ENCODE results near the gene RGMA. TPM values are rescaled to one million over a fixed set of nuclear protein-coding genes. Genes with fewer than 3 reads are reported as not detected.

Gene RGMA
- total RNA-seq, 1 experiment from 2014 or later, result 41.4 TPM

GRCh38 chr15:93105485-93105884 is 16.5 kb upstream of the RGMA start:
- no peak overlapping the region for H3K56ac ChIP-seq (ENCODE audit: insufficient read length, low read depth, low read length)
- no peak overlapping the region for H2AFZ ChIP-seq (ENCODE audit: low read length)
- no peak overlapping the region for H2BK12ac ChIP-seq (ENCODE audit: insufficient read length, low read depth, low read length)
- no peaks in the 10 kb centered on the region for H3K79me1 ChIP-seq (ENCODE audit: insufficient read depth, low read depth, low read length, poor library complexity, severe bottlenecking)
- Mint-ChIP-seq H3K36me3 (ENCODE audit: insufficient read depth in 1 of 3, low read depth in 3 of 3) (peaks cover 0 to 5% (median 2%) of the 10 kb centered on the region in 3 experiments; a peak in 1 of 7 replicates), H3K4me3 (peak overlapping the region in 1 of 2 experiments; percentile 30; a peak in 2 of 5 replicates), H3K27ac (peak overlapping the region in 1 of 3 experiments; percentile 52; a peak in 2 of 7 replicates), H3K4me1 (peaks cover 37 to 50% of the 10 kb centered on the region in 2 experiments), H3K9me3 (peaks cover 0 to 3% of the 10 kb centered on the region in 2 experiments; a peak in 3 of 5 replicates), H3K27me3 (ENCODE audit: low read depth) (peaks cover 67% of the 10 kb centered on the region)
- H3K4me2 ChIP-seq (ENCODE audit: insufficient read depth, insufficient read length, low read length), result no peak overlapping the region
- H3K14ac ChIP-seq (ENCODE audit: insufficient read depth, low read length), result no peak overlapping the region
- no peak overlapping the region for H3K4ac ChIP-seq (ENCODE audit: low read depth, low read length)
- no peak for TF ChIP-seq CTCF (conservative IDR thresholded peaks at IDR 0.05)
- no peak overlapping the region for H4K91ac ChIP-seq (ENCODE audit: insufficient read length, low read depth, low read length)
- WGBS (ENCODE audit: extremely low coverage, insufficient read length, low lambda C conversion rate), result no CpG with 5 or more reads among the region's 2 CpGs
- no peak overlapping the region for H3T11ph ChIP-seq (ENCODE audit: low read length)
- no peak overlapping the region for H2BK120ac ChIP-seq (ENCODE audit: low read depth, low read length, poor library complexity, severe bottlenecking)
- no peaks in the 10 kb centered on the region for H3K27me3 ChIP-seq (ENCODE audit: insufficient read depth, low read length)
- no peak overlapping the region for H2BK20ac ChIP-seq (ENCODE audit: low read depth, low read length, poor library complexity, severe bottlenecking)
- no peak overlapping the region for H3K27ac ChIP-seq (ENCODE audit: insufficient read length, low read depth, low read length)
- peaks cover 7% of the 10 kb centered on the region for H3K4me1 ChIP-seq (ENCODE audit: insufficient read depth, low read length)
- H3K18ac ChIP-seq (ENCODE audit: insufficient read length, low read depth, low read length), result no peak overlapping the region
- H4K8ac ChIP-seq (replicated peaks; ENCODE audit: insufficient read length, low read depth, low read length), result no peak overlapping the region
- H4K5ac ChIP-seq (ENCODE audit: insufficient read length, low read depth, low read length), result no peak overlapping the region
- H3K23me2 ChIP-seq (ENCODE audit: insufficient read length, low read depth, low read length, poor library complexity, severe bottlenecking), result no peaks in the 10 kb centered on the region
- no peak overlapping the region for H3K23ac ChIP-seq (ENCODE audit: insufficient read length, low read depth, low read length)
- H4K20me1 ChIP-seq (ENCODE audit: control insufficient read depth, insufficient read depth, insufficient read length), result no peaks in the 10 kb centered on the region
- no peak for DNase-seq
- no peak overlapping the region for H2BK5ac ChIP-seq (ENCODE audit: insufficient read length, low read length)
- no peaks in the 10 kb centered on the region for H3K79me2 ChIP-seq (ENCODE audit: insufficient read depth, low read length)
- no peaks in the 10 kb centered on the region for H3K9me3 ChIP-seq (ENCODE audit: control insufficient read depth, low read depth, low read length)
- no peak overlapping the region for H3K9ac ChIP-seq (ENCODE audit: extremely low read depth, insufficient read length, low read length)
- H2AK5ac ChIP-seq (ENCODE audit: insufficient read length, low read length), result no peak overlapping the region
- H2BK15ac ChIP-seq (ENCODE audit: low read depth, low read length), result no peak overlapping the region

Data from H9 (cell line).